ENCODE results near the gene PCNX1. TPM values are rescaled to one million over a fixed set of nuclear protein-coding genes. Genes with fewer than 3 reads are reported as not detected.

PCNX1 gene
- total RNA-seq, 1 experiment from 2014 or later, result 48.0 TPM

- no peak for TF ChIP-seq CTCF (conservative IDR thresholded peaks at IDR 0.05)
- no peaks in the 10 kb centered on the region for H4K20me1 ChIP-seq (ENCODE audit: control insufficient read depth, insufficient read depth, insufficient read length)
- no peaks in the 10 kb centered on the region for H3K27me3 ChIP-seq (ENCODE audit: insufficient read depth, low read length)
- H3K18ac ChIP-seq (ENCODE audit: insufficient read length, low read depth, low read length), result no peak overlapping the region
- no peak overlapping the region for H2BK20ac ChIP-seq (ENCODE audit: low read depth, low read length, poor library complexity, severe bottlenecking)
- no peaks in the 10 kb centered on the region for H3K9me3 ChIP-seq (ENCODE audit: control insufficient read depth, low read depth, low read length)
- H2AK5ac ChIP-seq (ENCODE audit: insufficient read length, low read length), result no peak overlapping the region
- H3K27me3 Mint-ChIP-seq (ENCODE audit: low read depth), result no peaks in the 10 kb centered on the region
- no peaks in the 10 kb centered on the region for H3K4me1 Mint-ChIP-seq
- H3T11ph ChIP-seq (ENCODE audit: low read length), result no peak overlapping the region
- no peak for DNase-seq
- whole genome bisulfite sequencing (ENCODE audit: extremely low coverage, insufficient read length, low lambda C conversion rate), result no CpG with 5 or more reads among the region's 5 CpGs
- no peaks in the 10 kb centered on the region for H3K79me1 ChIP-seq (ENCODE audit: insufficient read depth, low read depth, low read length, poor library complexity, severe bottlenecking)
- H2BK120ac ChIP-seq (ENCODE audit: low read depth, low read length, poor library complexity, severe bottlenecking), result no peak overlapping the region
- no peak overlapping the region for H3K9ac ChIP-seq (ENCODE audit: extremely low read depth, insufficient read length, low read length)
- H3K27ac ChIP-seq (ENCODE audit: insufficient read length, low read depth, low read length), result no peak overlapping the region
- H4K91ac ChIP-seq (ENCODE audit: insufficient read length, low read depth, low read length), result no peak overlapping the region
- no peak overlapping the region for H2BK5ac ChIP-seq (ENCODE audit: insufficient read length, low read length)
- 0 out of 7 replicates have a peak overlapping the region, but pooled peaks of 1 of the 3 experiments have one; percentile 53 for H3K27ac Mint-ChIP-seq
- peaks cover 3 to 14% (median 14%) of the 10 kb centered on the region in 3 experiments; a peak in 6 of 7 replicates for H3K36me3 Mint-ChIP-seq (ENCODE audit: insufficient read depth in 1 of 3, low read depth in 3 of 3)
- no peak overlapping the region for H3K14ac ChIP-seq (ENCODE audit: insufficient read depth, low read length)
- no peak overlapping the region for H3K4me3 Mint-ChIP-seq
- H3K4ac ChIP-seq (ENCODE audit: low read depth, low read length), result no peak overlapping the region
- no peak overlapping the region for H4K8ac ChIP-seq (replicated peaks; ENCODE audit: insufficient read length, low read depth, low read length)
- no peaks in the 10 kb centered on the region for H3K23me2 ChIP-seq (ENCODE audit: insufficient read length, low read depth, low read length, poor library complexity, severe bottlenecking)
- H2BK15ac ChIP-seq (ENCODE audit: low read depth, low read length), result no peak overlapping the region
- H3K4me2 ChIP-seq (ENCODE audit: insufficient read depth, insufficient read length, low read length), result no peak overlapping the region
- H3K79me2 ChIP-seq (ENCODE audit: insufficient read depth, low read length), result no peaks in the 10 kb centered on the region
- no peak overlapping the region for H4K5ac ChIP-seq (ENCODE audit: insufficient read length, low read depth, low read length)
- no peak overlapping the region for H2BK12ac ChIP-seq (ENCODE audit: insufficient read length, low read depth, low read length)
- no peak overlapping the region for H3K56ac ChIP-seq (ENCODE audit: insufficient read length, low read depth, low read length)
- H3K4me1 ChIP-seq (ENCODE audit: insufficient read depth, low read length), result no peaks in the 10 kb centered on the region; the same call in 1 of the 2 replicates
- no peak overlapping the region for H3K23ac ChIP-seq (ENCODE audit: insufficient read length, low read depth, low read length)
- H3K9me3 Mint-ChIP-seq, result no peaks in the 10 kb centered on the region
- no peak overlapping the region for H2AFZ ChIP-seq (ENCODE audit: low read length)
These were observed 94.5 kb downstream of the PCNX1 start for GRCh38 chr14:71001742-71002141.

Data from H9 (cell line).